ENCODE measurements around the gene CLIC5.

Gene CLIC5

DNA sequence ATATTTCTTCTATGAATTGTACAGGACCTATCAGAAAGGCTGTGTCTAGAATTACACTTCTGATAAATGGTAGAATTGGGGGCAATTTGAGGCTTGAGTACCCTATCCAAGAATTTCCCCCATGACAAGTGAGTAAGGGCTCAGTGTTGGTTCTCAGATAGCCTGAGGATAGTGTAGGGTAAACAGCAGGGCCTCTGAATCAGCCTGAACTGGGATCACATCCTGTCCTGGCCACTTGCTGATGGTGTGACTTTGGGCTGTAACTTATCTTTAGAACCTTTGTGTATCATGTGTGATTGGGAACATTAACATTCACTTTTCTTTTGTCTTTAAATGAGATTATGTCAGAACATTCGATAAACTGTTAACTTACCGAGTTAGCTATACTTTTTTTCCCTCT, 151.0 kb downstream of the CLIC5 start:
- no peaks in the 10 kb centered on the region for H3K27me3 ChIP-seq
- no peaks in the 10 kb centered on the region for H3K4me1 ChIP-seq
- H4K20me1 ChIP-seq = no peaks in the 10 kb centered on the region
- H3K9me3 ChIP-seq = no peaks in the 10 kb centered on the region
- H3K4me3 ChIP-seq = no peak overlapping the region
- no peak overlapping the region for H3K9ac ChIP-seq
- H3K4me2 ChIP-seq = no peak overlapping the region
- no peak for TF ChIP-seq Cebpa-rat (IDR thresholded peaks at IDR 0.05)
- no peaks in the 10 kb centered on the region for H3K36me3 ChIP-seq
- no peak overlapping the region for H3K27ac ChIP-seq

DNA sequence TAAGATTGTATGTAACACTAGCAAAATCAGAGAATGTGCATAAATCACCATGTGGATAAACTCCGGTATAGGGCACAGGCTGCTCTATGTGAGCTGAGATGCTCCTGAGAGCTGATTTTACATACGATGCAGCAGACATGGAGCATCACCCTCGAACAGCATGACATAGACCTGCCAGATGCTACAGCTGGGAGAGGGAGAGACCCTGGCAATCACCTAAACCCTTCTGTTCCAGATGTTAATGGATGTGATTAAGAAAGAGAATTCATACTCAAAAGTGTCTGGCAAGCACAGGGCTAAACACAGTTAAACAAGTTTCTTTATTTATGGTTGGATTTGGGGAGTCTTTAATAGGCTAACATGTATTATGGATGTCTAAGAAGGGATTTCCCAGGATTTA, 157.0 kb downstream of the CLIC5 start:
- Histone ChIP-seq H3K4me1 (no peaks in the 10 kb centered on the region), H3K36me3 (no peaks in the 10 kb centered on the region), H3K4me2 (no peak overlapping the region), H3K9ac (no peak overlapping the region), H3K4me3 (no peak overlapping the region), H3K27ac (no peak overlapping the region), H4K20me1 (no peaks in the 10 kb centered on the region), H3K27me3 (no peaks in the 10 kb centered on the region), H3K9me3 (no peaks in the 10 kb centered on the region)
- no peak for TF ChIP-seq Cebpa-rat (IDR thresholded peaks at IDR 0.05)

DNA sequence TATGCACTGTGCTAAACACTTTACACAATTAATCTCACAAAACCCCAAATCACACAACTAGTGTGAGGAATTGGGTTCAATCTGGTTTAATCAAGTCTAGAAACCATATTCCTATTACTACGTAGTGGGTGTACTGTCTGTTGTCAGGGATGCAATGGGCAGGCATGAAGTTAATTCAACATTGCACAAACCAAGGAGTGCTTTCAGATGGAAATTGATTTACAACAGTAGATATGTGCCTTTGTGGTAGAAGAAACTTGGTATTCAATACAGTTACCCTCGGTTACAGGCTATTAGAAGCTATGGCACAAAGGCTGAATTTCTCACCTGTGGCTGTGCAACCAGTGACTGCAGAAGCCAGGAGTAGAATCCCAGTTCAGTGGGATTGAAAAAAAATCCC, 157.8 kb downstream of the CLIC5 start:
- Histone ChIP-seq H3K4me2 (no peak overlapping the region), H3K9me3 (no peaks in the 10 kb centered on the region), H3K4me1 (no peaks in the 10 kb centered on the region), H3K27me3 (no peaks in the 10 kb centered on the region), H4K20me1 (no peaks in the 10 kb centered on the region), H3K27ac (no peak overlapping the region), H3K36me3 (no peaks in the 10 kb centered on the region), H3K9ac (no peak overlapping the region), H3K4me3 (no peak overlapping the region)
- no peak for TF ChIP-seq Cebpa-rat (IDR thresholded peaks at IDR 0.05)

DNA sequence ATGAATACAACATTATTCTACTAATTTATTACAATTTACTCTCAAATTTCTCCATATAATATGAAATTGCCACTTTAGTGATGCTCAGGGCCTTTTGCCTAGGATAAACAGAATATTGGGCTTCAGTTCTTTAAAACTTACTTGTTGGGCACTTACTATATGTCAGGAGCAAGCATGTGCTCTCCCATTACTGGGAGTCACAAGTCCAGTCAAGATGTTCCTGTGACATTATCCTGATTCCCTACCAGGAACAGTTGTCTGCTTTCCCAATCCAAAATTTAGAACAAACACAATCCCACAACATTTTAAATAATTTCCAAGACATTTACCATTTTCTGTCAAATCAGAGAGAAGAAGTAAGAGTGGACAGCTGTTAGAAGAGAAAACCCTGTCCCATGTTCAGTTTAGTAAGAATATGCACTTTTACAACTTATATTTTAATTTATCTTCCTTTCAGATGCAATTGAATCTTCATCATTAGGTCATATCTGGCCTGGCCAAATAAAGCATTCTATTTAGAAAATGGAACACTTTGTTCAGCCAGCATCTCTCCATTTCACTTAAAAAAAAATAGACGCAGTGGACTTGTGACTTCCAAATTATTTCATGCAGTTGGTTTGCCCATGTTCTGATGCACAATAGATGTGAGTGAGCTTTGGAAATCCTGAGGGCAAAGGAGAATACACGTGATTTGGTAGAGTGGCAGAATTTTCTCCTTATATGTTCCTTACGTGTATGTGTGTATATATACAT, 159.8 kb downstream of the CLIC5 start:
- Histone ChIP-seq H3K36me3 (no peaks in the 10 kb centered on the region), H3K4me1 (no peaks in the 10 kb centered on the region), H3K27me3 (no peaks in the 10 kb centered on the region), H4K20me1 (no peaks in the 10 kb centered on the region), H3K9me3 (no peaks in the 10 kb centered on the region), H3K27ac (no peak overlapping the region), H3K4me3 (no peak overlapping the region), H3K9ac (no peak overlapping the region), H3K4me2 (no peak overlapping the region)
- TF ChIP-seq Cebpa-rat (IDR thresholded peaks at IDR 0.05) = no peak

DNA sequence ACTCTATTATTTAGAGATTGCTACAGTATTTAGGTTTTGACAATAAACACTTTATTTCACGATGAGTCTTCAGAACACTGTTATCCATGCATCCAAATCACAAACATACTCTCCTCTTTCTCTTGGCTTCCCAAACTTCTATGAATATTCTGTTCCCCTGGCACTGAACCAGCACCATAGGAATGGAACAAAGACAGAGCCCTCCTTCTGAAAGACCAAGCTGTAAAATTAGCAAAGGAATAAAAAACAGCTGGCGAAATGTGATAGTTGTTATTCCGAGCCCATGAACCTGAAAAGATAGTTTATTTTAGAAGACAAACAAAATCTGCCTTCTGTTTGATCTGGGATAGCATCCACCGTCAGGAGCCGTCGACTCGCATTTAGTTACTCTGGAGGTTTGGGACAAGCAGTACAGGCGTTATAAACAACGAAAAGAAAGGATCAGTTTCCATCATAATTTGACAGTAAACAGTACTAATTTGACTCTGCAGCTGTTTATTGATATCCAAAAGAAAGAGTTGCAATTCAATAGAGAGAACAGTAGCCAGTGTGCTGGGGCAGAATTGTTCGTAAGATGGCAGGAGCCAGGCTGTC, 161.4 kb downstream of the CLIC5 start:
- Histone ChIP-seq H4K20me1 (no peaks in the 10 kb centered on the region), H3K4me1 (no peaks in the 10 kb centered on the region), H3K4me2 (no peak overlapping the region), H3K27me3 (no peaks in the 10 kb centered on the region), H3K9me3 (no peaks in the 10 kb centered on the region), H3K9ac (no peak overlapping the region), H3K27ac (no peak overlapping the region), H3K36me3 (no peaks in the 10 kb centered on the region), H3K4me3 (no peak overlapping the region)
- no peak for TF ChIP-seq Cebpa-rat (IDR thresholded peaks at IDR 0.05)

DNA sequence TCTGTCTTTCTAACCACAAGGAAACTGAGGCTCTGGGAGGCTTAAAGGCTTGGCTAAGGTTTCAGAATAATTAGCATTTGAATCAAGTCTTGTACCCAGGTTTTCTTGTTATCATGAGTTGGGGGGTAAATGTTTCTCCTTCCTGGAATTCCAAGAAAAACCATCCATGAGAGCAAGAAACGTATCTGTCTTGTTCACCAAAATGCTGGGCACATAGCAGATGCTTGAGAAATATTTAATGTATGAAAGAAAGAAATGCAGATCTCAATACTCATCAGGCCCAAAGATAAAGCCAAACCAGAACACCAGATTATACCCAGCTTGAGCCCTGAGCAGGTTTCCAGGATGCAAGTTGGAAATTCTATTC, 164.6 kb downstream of the CLIC5 start:
- H3K27ac ChIP-seq = no peak overlapping the region
- TF ChIP-seq Cebpa-rat (IDR thresholded peaks at IDR 0.05) = no peak
- no peak overlapping the region for H3K4me2 ChIP-seq
- no peaks in the 10 kb centered on the region for H4K20me1 ChIP-seq
- H3K27me3 ChIP-seq = no peaks in the 10 kb centered on the region
- H3K9me3 ChIP-seq = no peaks in the 10 kb centered on the region
- no peaks in the 10 kb centered on the region for H3K36me3 ChIP-seq
- no peak overlapping the region for H3K4me3 ChIP-seq
- H3K9ac ChIP-seq = no peak overlapping the region
- no peaks in the 10 kb centered on the region for H3K4me1 ChIP-seq

DNA sequence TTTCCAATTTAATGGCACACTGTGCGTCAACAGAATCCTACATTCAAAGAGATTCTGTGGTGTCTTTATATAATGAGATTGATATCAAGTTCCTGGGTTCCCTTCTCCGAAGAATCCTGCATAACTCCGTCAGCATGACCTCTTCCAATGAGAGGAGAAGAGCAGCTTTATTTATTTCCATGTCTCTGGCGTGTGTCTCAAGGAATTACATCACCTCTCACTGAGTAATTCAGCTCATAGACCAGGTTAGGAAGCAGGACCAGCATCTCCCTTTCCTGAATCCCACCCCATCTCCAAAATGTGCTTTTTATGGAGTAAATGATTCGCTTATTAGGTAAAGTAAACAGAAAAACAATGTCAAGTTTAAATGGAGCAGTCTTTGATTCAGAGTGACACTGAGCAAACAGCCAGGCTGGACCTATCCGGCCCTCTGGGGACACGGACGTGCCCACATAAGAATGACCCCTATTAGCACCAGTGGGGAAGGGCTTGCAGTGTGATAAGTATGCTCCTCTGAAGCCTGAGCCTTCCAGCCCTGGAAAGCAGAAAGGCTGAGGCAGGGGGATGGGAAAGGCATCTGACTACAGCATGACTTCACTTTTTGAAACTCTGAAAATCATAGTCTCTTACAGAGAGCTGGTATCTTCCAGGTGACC, 165.2 kb downstream of the CLIC5 start:
- Histone ChIP-seq H3K4me2 (no peak overlapping the region), H4K20me1 (no peaks in the 10 kb centered on the region), H3K27me3 (no peaks in the 10 kb centered on the region), H3K36me3 (no peaks in the 10 kb centered on the region), H3K9ac (no peak overlapping the region), H3K27ac (no peak overlapping the region), H3K4me1 (no peaks in the 10 kb centered on the region), H3K9me3 (no peaks in the 10 kb centered on the region), H3K4me3 (no peak overlapping the region)
- no peak for TF ChIP-seq Cebpa-rat (IDR thresholded peaks at IDR 0.05)

DNA sequence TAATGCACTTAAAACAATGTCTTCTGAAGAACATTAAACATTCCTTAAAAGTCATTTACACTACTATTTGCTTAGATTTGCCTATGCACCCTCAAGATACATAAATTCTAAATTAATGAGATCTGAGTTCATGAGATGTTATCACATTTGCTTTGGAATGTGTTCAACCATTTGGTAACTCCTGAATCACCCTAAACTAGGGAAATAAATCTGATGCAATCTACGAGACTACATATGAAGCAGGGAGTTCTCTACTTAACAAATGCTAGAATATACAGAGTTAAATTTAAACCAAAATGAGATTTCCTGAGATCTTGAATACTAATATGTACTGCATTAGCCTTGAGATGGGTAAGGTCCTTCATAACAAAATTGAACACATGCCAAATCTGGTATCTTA, 170.1 kb downstream of the CLIC5 start:
- Histone ChIP-seq H3K4me3 (no peak overlapping the region), H3K27ac (no peak overlapping the region), H4K20me1 (no peaks in the 10 kb centered on the region), H3K36me3 (no peaks in the 10 kb centered on the region), H3K9me3 (no peaks in the 10 kb centered on the region), H3K4me1 (no peaks in the 10 kb centered on the region), H3K4me2 (no peak overlapping the region), H3K9ac (no peak overlapping the region), H3K27me3 (no peaks in the 10 kb centered on the region)
- no peak for TF ChIP-seq Cebpa-rat (IDR thresholded peaks at IDR 0.05)

DNA sequence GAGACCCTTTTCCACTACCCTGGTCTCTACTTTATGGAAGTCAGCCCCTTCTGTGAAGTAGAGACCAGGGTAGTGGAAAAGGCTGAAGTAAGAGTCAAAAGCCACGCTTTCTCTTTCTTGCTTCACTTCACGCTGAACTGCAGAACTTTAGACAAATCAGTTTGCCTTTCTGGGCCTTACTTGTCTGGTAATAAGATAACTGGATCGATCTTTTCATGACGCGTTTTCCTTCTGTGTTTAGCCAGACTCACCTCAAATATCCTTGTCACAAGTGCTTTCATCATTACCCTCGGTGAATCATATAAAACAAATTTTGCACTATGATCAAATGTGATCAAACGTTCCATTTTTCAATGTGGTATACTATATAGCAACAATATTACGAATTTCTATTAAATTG, 170.7 kb downstream of the CLIC5 start:
- Histone ChIP-seq H4K20me1 (no peaks in the 10 kb centered on the region), H3K36me3 (no peaks in the 10 kb centered on the region), H3K27ac (no peak overlapping the region), H3K4me2 (no peak overlapping the region), H3K9ac (no peak overlapping the region), H3K4me1 (no peaks in the 10 kb centered on the region), H3K27me3 (no peaks in the 10 kb centered on the region), H3K4me3 (no peak overlapping the region), H3K9me3 (no peaks in the 10 kb centered on the region)
- no peak for TF ChIP-seq Cebpa-rat (IDR thresholded peaks at IDR 0.05)

DNA sequence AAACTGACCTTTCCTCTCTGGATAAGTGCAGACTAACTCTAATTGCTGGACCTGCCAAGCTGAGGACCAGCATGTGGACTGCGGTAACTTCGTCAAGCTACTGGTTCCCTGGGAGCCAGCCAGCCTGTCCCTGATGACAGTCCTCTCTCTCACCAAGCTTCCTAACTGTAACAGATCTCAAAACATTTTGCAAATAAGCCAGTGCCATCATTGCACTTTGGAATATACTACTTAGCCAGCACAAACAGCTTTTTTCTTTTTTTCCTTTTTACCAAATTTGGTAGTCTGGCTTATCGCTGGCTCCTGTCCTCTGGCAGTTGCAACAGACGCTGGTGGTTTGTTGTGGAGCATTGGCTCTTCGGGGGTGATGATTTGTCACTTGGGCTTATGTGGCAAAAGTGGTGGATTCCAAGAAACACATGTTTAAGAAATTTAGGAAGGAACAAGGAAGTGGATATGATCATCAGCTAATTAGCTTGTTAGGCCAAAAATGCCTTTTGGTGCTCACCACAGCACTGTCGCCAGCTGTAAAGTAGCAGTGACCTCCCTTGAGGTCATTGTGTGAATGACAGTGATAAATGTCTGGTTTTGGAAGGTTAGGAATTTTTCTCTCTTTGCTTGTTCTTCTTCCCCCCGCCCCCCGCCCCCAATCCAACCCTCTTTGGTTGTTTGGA, 171.7 kb downstream of the CLIC5 start:
- Histone ChIP-seq H3K27ac (no peak overlapping the region), H3K9me3 (no peaks in the 10 kb centered on the region), H3K36me3 (no peaks in the 10 kb centered on the region), H4K20me1 (no peaks in the 10 kb centered on the region), H3K9ac (no peak overlapping the region), H3K27me3 (no peaks in the 10 kb centered on the region), H3K4me2 (no peak overlapping the region), H3K4me1 (no peaks in the 10 kb centered on the region), H3K4me3 (no peak overlapping the region)
- no peak for TF ChIP-seq Cebpa-rat (IDR thresholded peaks at IDR 0.05)
